ENCODE data around the gene SCN1B. TPM values are rescaled to one million over a fixed set of nuclear protein-coding genes. Genes with fewer than 3 reads are reported as not detected.
A peak's percentile ranks its signal among the peaks of the same experiment; 100 is the strongest.

SCN1B gene
- total and polyA plus RNA-seq, 2 of the 13 experiments (the other 11 are each of a cell fraction or from before 2014, with no cell fraction given) = 2.7 to 20.1 TPM

DNA sequence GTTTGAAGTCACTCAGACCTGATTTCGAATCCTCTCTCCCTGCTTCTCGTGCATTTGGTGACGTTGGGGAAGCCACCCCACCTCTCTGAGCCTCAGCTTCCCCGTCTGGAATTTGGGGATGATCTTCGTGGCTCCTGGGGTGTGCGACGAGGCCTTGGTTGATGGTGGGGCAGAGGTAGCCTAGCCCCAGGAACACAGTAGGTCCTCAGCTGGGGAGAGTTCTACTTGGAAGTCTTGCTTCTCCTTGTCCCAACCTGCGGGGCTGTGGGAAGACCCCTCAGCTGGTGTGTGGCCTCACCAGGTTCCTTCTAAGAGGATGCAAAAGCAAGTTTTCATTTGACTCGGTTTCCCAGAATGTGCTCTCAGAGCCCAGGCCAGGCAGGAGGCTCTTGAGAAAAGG is 24.4 kb downstream of the SCN1B start:
- in situ Hi-C loops (cut with HindIII; ENCODE audit: extremely low pct_ligation_motif_present, low pct_unique_long_range_greater_than_20kb) = no loop called here
- CTCF ChIA-PET (ENCODE audit: low intra/inter-chr PET ratio, low total read pairs) = no interaction called here
- no peak overlapping the region for H3K4me3 ChIP-seq (replicated peaks in 1 of 3; ENCODE audit: insufficient read depth in 1 of 3, low read depth in 2 of 3, low read length in 3 of 3)

GRCh38 chr19:35055715-35056179 is 25.5 kb downstream of the SCN1B start:
- ATAC-seq (peak; percentile 76), DNase-seq (ENCODE audit: low spot score) (no peak), FAIRE-seq (peak; percentile 23)
- Histone ChIP-seq H3K27me3 (ENCODE audit: control insufficient read depth in 1 of 2, insufficient read depth in 2 of 2, low read length in 2 of 2) (no peaks in the 10 kb centered on the region), H3K9ac (ENCODE audit: insufficient read depth, low read depth, low read length) (no peak overlapping the region), H3K9me3 (ENCODE audit: low read length) (no peaks in the 10 kb centered on the region), H3K4me1 (ENCODE audit: insufficient read depth, low read length) (no peaks in the 10 kb centered on the region), H4K20me1 (ENCODE audit: insufficient read depth, low read length) (peaks cover 38% of the 10 kb centered on the region; the same call in 1 of the 2 replicates), H3K4me2 (ENCODE audit: low read depth, low read length) (no peak overlapping the region), H2AFZ (ENCODE audit: low read length) (no peak overlapping the region), H3K27ac (ENCODE audit: extremely low read length, insufficient read depth, low read length) (no peak overlapping the region), H3K36me3 (replicated peaks in 1 of 2; ENCODE audit: control insufficient read depth in 1 of 2, insufficient read depth in 2 of 2, low read length in 2 of 2) (peaks cover 18 to 32% of the 10 kb centered on the region in 2 experiments; a peak in 4 of 5 replicates), H3K79me2 (ENCODE audit: insufficient read depth, low read length) (no peaks in the 10 kb centered on the region), H3K4me3 (replicated peaks in 1 of 3; ENCODE audit: insufficient read depth in 1 of 3, low read depth in 2 of 3, low read length in 3 of 3) (no peak overlapping the region)
- intact Hi-C loops (cut with micrococcal nuclease; ENCODE audit: unreplicated experiment) = no loop called here
- 92% methylated on average over 3 of the region's 3 CpGs for WGBS (ENCODE audit: low lambda C conversion rate)
- in situ Hi-C loops (cut with HindIII; ENCODE audit: extremely low pct_ligation_motif_present, low pct_unique_long_range_greater_than_20kb) = no loop called here
- no TSS peak for BruUV-seq (replicated peaks)
- CTCF ChIA-PET (ENCODE audit: low intra/inter-chr PET ratio, low total read pairs) = no interaction called here
- POLR2A ChIA-PET = interaction anchor here (1.8 kb wide), 1 partner anchor 11 kb away, joined by 4 read pairs; no protein-coding TSS in a partner anchor
- TF ChIP-seq, protein P1, sequence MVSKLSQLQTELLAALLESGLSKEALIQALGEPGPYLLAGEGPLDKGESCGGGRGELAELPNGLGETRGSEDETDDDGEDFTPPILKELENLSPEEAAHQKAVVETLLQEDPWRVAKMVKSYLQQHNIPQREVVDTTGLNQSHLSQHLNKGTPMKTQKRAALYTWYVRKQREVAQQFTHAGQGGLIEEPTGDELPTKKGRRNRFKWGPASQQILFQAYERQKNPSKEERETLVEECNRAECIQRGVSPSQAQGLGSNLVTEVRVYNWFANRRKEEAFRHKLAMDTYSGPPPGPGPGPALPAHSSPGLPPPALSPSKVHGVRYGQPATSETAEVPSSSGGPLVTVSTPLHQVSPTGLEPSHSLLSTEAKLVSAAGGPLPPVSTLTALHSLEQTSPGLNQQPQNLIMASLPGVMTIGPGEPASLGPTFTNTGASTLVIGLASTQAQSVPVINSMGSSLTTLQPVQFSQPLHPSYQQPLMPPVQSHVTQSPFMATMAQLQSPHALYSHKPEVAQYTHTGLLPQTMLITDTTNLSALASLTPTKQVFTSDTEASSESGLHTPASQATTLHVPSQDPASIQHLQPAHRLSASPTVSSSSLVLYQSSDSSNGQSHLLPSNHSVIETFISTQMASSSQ (IDR thresholded peaks at IDR 0.05; ENCODE audit: low read depth) = no peak
- TF ChIP-seq, protein P1 (CRISPR knock-in tag; IDR thresholded peaks at IDR 0.05; ENCODE audit: borderline replicate concordance) = no peak
- TF ChIP-seq POLR2AphosphoS2 (IDR thresholded peaks at IDR 0.05; ENCODE audit: low read depth, low read length) (no peak), ZNF24 (IDR thresholded peaks at IDR 0.05) (no peak), TSC22D2 (CRISPR knock-in tag; IDR thresholded peaks at IDR 0.05; ENCODE audit: borderline replicate concordance) (no peak), RBM22 (optimal IDR thresholded peaks at IDR 0.05; ENCODE audit: low read length) (peak; percentile 72), CTCF (CRISPR knock-in tag; IDR thresholded peaks at IDR 0.05) (peak; percentile 61)

More for the DNA sequence above, 24.4 kb downstream of the SCN1B start:
- no peaks in the 10 kb centered on the region for H3K4me1 ChIP-seq (ENCODE audit: insufficient read depth, low read length)
- H3K79me2 ChIP-seq (ENCODE audit: insufficient read depth, low read length) = no peaks in the 10 kb centered on the region
- POLR2A ChIA-PET = interaction anchor here (1.8 to 3.2 kb wide), 2 partner anchors 10 to 12 kb away, joined by 4 to 8 read pairs; partner anchors contain the start of gene HPN
- H3K36me3 ChIP-seq (replicated peaks in 1 of 2; ENCODE audit: control insufficient read depth in 1 of 2, insufficient read depth in 2 of 2, low read length in 2 of 2) = peaks cover 18 to 40% of the 10 kb centered on the region in 2 experiments; a peak in 4 of 5 replicates
- no peaks in the 10 kb centered on the region for H3K27me3 ChIP-seq (ENCODE audit: control insufficient read depth in 1 of 2, insufficient read depth in 2 of 2, low read length in 2 of 2)
- TF ChIP-seq, protein P2, sequence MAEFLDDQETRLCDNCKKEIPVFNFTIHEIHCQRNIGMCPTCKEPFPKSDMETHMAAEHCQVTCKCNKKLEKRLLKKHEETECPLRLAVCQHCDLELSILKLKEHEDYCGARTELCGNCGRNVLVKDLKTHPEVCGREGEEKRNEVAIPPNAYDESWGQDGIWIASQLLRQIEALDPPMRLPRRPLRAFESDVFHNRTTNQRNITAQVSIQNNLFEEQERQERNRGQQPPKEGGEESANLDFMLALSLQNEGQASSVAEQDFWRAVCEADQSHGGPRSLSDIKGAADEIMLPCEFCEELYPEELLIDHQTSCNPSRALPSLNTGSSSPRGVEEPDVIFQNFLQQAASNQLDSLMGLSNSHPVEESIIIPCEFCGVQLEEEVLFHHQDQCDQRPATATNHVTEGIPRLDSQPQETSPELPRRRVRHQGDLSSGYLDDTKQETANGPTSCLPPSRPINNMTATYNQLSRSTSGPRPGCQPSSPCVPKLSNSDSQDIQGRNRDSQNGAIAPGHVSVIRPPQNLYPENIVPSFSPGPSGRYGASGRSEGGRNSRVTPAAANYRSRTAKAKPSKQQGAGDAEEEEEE (CRISPR knock-in tag; IDR thresholded peaks at IDR 0.05; ENCODE audit: borderline replicate concordance) = no peak
- TF ChIP-seq AGO2 (optimal IDR thresholded peaks at IDR 0.05; ENCODE audit: low read depth, low read length) = peak; percentile 21
- no peak overlapping the region for H3K27ac ChIP-seq (ENCODE audit: extremely low read length, insufficient read depth, low read length)
- no peak overlapping the region for H3K9ac ChIP-seq (ENCODE audit: insufficient read depth, low read depth, low read length)
- DNase-seq (ENCODE audit: low spot score) (no peak), FAIRE-seq (no peak), ATAC-seq (no peak)
- WGBS (ENCODE audit: low lambda C conversion rate) = 97% methylated on average over 9 of the region's 9 CpGs
- H3K9me3 ChIP-seq (ENCODE audit: low read length) = no peaks in the 10 kb centered on the region
- H2AFZ ChIP-seq (ENCODE audit: low read length) = no peak overlapping the region
- peaks cover 41% of the 10 kb centered on the region; the same call in 1 of the 2 replicates for H4K20me1 ChIP-seq (ENCODE audit: insufficient read depth, low read length)
- BruUV-seq (replicated peaks) = no TSS peak
- intact Hi-C loops (cut with micrococcal nuclease; ENCODE audit: unreplicated experiment) = no loop called here
- H3K4me2 ChIP-seq (ENCODE audit: low read depth, low read length) = no peak overlapping the region
